Right cardiac atrium (tissue), 5 donors: ENCODE measurements around the gene MOGAT3. TPM values are rescaled to one million over a fixed set of nuclear protein-coding genes. Genes with fewer than 3 reads are reported as not detected.
A peak's percentile ranks its signal among the peaks of the same experiment; 100 is the strongest.
"Not testable (repeated sequence)": the region's sequence is repeated elsewhere in the genome, so short reads cannot be mapped to it uniquely, and the experiment has no call there.

Experiments used
- ATAC-seq, 2 donors: fragments of 200-7000 bp; cut with Tn5 transposase; one replicate each; pipeline versions ENCODE4 v1.8.0 to v1.9.1; 2020; ENCODE audit warnings: moderate library complexity in 2 of 2, mild to moderate bottlenecking in 1 of 2
- DNase-seq, 3 donors: peaks; one replicate each; pipeline ENCODE4 v3.0.0-alpha.2; 2020
- H3K27ac ChIP-seq: one replicate; pipeline ENCODE4 v1.5.1; 2013; ENCODE audit warnings: mild to moderate bottlenecking, low read length, control low read depth, moderate library complexity
- H3K27me3 ChIP-seq: one replicate; pipeline ENCODE4 v1.6.1; 2013; ENCODE audit not compliant: control insufficient read depth, insufficient read depth
- H3K4me1 ChIP-seq: one replicate; pipeline ENCODE4 v1.6.1; 2013; ENCODE audit warnings: low read length; ENCODE audit not compliant: control insufficient read depth, insufficient read depth
- H3K4me3 ChIP-seq: one replicate; pipeline ENCODE4 v1.5.1; 2013; ENCODE audit warnings: low read length, control low read depth
- H3K9me3 ChIP-seq: one replicate; pipeline ENCODE4 v1.6.1; 2013; ENCODE audit warnings: low read length; ENCODE audit not compliant: control insufficient read depth
- WGBS: extraction: QIAGEN DNeasy Blood & Tissue Kit; methylation state at CpG from one replicate; pipeline ENCODE4 v1.1.7; 2013; 5-methylcytosine and 5-hydroxymethylcytosine counted together
- intact Hi-C, 4 donors: fragments of 100-400 bp; cut with DNase I; formaldehyde crosslinking; loops; one replicate each; pipeline versions ENCODE4 v1.11.0 to v1.14.0; 2022 to 2023
- polyA plus RNA-seq: library from polyadenylated mRNA; stranded (reverse); fragments of 200-250 nt; gene quantifications from one replicate; pipeline ENCODE4 v1.2.3, GENCODE V29; 2013
- total RNA-seq, 4 donors: library from RNA; stranded (reverse); fragmentation: NEBNext Ultra II Directional; extraction: Animal tissue kit (Norgen Biotek cat#: 25700); gene quantifications; one replicate each; pipeline ENCODE4 v1.2.1, GENCODE V29; 2021
- donor health status: healthy with polysubstance abuse.
- donor health status: DM: no; HTN: yes; CAD: no.
- donor health status: DM: no; HTN: no; CAD: no.
- donor health status: DM: no; HTN: yes; CAD: no; lungs with severe emphysema.
- donor health status: DM: yes; HTN: yes; CAD: no.

Gene MOGAT3
- total and polyA plus RNA-seq, 5 donors = not detected

GRCh38 chr7:101216001-101216859 is 15.4 kb upstream of the MOGAT3 start:
- Histone ChIP-seq H3K27me3 (no peaks in the 10 kb centered on the region), H3K4me3 (peak overlapping the region; percentile 76), H3K27ac (no peak overlapping the region), H3K4me1 (peaks cover 2% of the 10 kb centered on the region), H3K9me3 (no peaks in the 10 kb centered on the region)
- 58% methylated on average over 31 of the region's 31 CpGs for WGBS
- ATAC-seq = no peak
- intact Hi-C loops = loop anchor here in 1 of 4 donors (5.0 kb wide), 1 partner anchor 36 kb away; no protein-coding TSS in a partner anchor
- peak in 2 of 3 donors; percentile 44 to 69 for DNase-seq

- peak in 1 of 3 donors; percentile 24 for DNase-seq
- no peak for ATAC-seq
- Histone ChIP-seq H3K27ac (no peak overlapping the region), H3K4me3 (no peak overlapping the region), H3K9me3 (no peaks in the 10 kb centered on the region), H3K4me1 (no peaks in the 10 kb centered on the region), H3K27me3 (no peaks in the 10 kb centered on the region)
- intact Hi-C loops = no loop called here
- WGBS = 90% methylated on average over 8 of the region's 8 CpGs
These were observed 11.2 kb upstream of the MOGAT3 start for GRCh38 chr7:101212014-101212413.

- 97% methylated on average over 24 of the region's 24 CpGs for WGBS
- Histone ChIP-seq H3K4me1 (no peaks in the 10 kb centered on the region), H3K27me3 (no peaks in the 10 kb centered on the region), H3K4me3 (no peak overlapping the region), H3K9me3 (no peaks in the 10 kb centered on the region), H3K27ac (no peak overlapping the region)
- ATAC-seq = no peak
- DNase-seq = peak in 1 of 3 donors; percentile 54
- intact Hi-C loops = no loop called here
These were observed 10.7 kb upstream of the MOGAT3 start for GRCh38 chr7:101211501-101211900.

- WGBS = 92% methylated on average over 19 of the region's 19 CpGs
These were observed 9.3 kb upstream of the MOGAT3 start for GRCh38 chr7:101210143-101210542.

GRCh38 chr7:101208794-101209193 is 8.0 kb upstream of the MOGAT3 start:
- Histone ChIP-seq H3K27me3 (no peaks in the 10 kb centered on the region), H3K4me1 (no peaks in the 10 kb centered on the region), H3K4me3 (no peak overlapping the region), H3K9me3 (no peaks in the 10 kb centered on the region), H3K27ac (no peak overlapping the region)
- DNase-seq = peak in 1 of 3 donors; percentile 29
- WGBS = 92% methylated on average over 14 of the region's 14 CpGs
- no peak for ATAC-seq
- intact Hi-C loops = no loop called here

More at GRCh38 chr7:101210143-101210542, 9.3 kb upstream of the MOGAT3 start:
- Histone ChIP-seq H3K27ac (no peak overlapping the region), H3K9me3 (no peaks in the 10 kb centered on the region), H3K4me1 (no peaks in the 10 kb centered on the region), H3K27me3 (no peaks in the 10 kb centered on the region), H3K4me3 (no peak overlapping the region)
- DNase-seq (peak in 1 of 3 donors; percentile 33), ATAC-seq (no peak)
- intact Hi-C loops = no loop called here

- intact Hi-C loops = no loop called here
- 92% methylated on average over 17 of the region's 17 CpGs for WGBS
These were observed 6.6 kb upstream of the MOGAT3 start for GRCh38 chr7:101207459-101207858.

GRCh38 chr7:101206665-101207042 is 5.8 kb upstream of the MOGAT3 start:
- no peaks in the 10 kb centered on the region for H3K4me1 ChIP-seq
- no peak overlapping the region for H3K27ac ChIP-seq
- DNase-seq (peak in 1 of 3 donors; percentile 30), ATAC-seq (no peak)
- no peaks in the 10 kb centered on the region for H3K9me3 ChIP-seq
- intact Hi-C loops = no loop called here
- no peaks in the 10 kb centered on the region for H3K27me3 ChIP-seq
- H3K4me3 ChIP-seq = no peak overlapping the region
- 93% methylated on average over 19 of the region's 19 CpGs for WGBS

More at GRCh38 chr7:101207459-101207858, 6.6 kb upstream of the MOGAT3 start:
- no peak overlapping the region for H3K4me3 ChIP-seq
- ATAC-seq (no peak), DNase-seq (peak in 1 of 3 donors; percentile 45)
- H3K27me3 ChIP-seq = no peaks in the 10 kb centered on the region
- H3K27ac ChIP-seq = no peak overlapping the region
- H3K9me3 ChIP-seq = no peaks in the 10 kb centered on the region
- H3K4me1 ChIP-seq = no peaks in the 10 kb centered on the region

GRCh38 chr7:101205901-101206664 is 5.2 kb upstream of the MOGAT3 start:
- Histone ChIP-seq H3K9me3 (no peaks in the 10 kb centered on the region), H3K4me1 (no peaks in the 10 kb centered on the region), H3K4me3 (no peak overlapping the region), H3K27ac (no peak overlapping the region), H3K27me3 (no peaks in the 10 kb centered on the region)
- peak in 1 of 3 donors; percentile 34 for DNase-seq
- 84% methylated on average over 32 of the region's 32 CpGs for WGBS
- intact Hi-C loops = no loop called here
- ATAC-seq = no peak

- H3K9me3 ChIP-seq, ATAC-seq, H3K4me1 ChIP-seq, H3K27me3 ChIP-seq, H3K4me3 ChIP-seq, intact Hi-C loops, H3K27ac ChIP-seq: not testable (repeated sequence)
- DNase-seq = peak in 1 of 3 donors; percentile 53
- WGBS = 58% methylated on average over 22 of the region's 22 CpGs
These were observed 3.2 kb upstream of the MOGAT3 start for GRCh38 chr7:101203740-101204738.

- H3K4me1 ChIP-seq = no peaks in the 10 kb centered on the region
- no peaks in the 10 kb centered on the region for H3K27me3 ChIP-seq
- no peaks in the 10 kb centered on the region for H3K9me3 ChIP-seq
- no peak for DNase-seq
- no peak overlapping the region for H3K4me3 ChIP-seq
- no peak overlapping the region for H3K27ac ChIP-seq
- ATAC-seq = no peak
- WGBS = 87% methylated on average over 5 of the region's 5 CpGs
- intact Hi-C loops = no loop called here
These were observed 1.7 kb upstream of the MOGAT3 start for GRCh38 chr7:101202603-101202918.
